ACC112 (cell line): ENCODE results near the gene KRTAP5-8.

ENCODE experiments used
- H2AFZ ChIP-seq: fragments of 200-600 bp; sonication (generic); one replicate; pipeline ENCODE4 v1.6.0; 2017; ENCODE audit warnings: antibody characterized with exemption, low read length; ENCODE audit not compliant: unreplicated experiment
- H3K27ac ChIP-seq: fragments of 200-600 bp; sonication (generic); 2 replicates; pipeline ENCODE4 v1.5.1; 2014; ENCODE audit warnings: low read depth, mild to moderate bottlenecking, antibody characterized with exemption, low read length, moderate library complexity
- H3K27me3 ChIP-seq: fragments of 200-600 bp; sonication (generic); 2 replicates; pipeline ENCODE4 v1.6.1; 2014; ENCODE audit warnings: mild to moderate bottlenecking, antibody characterized with exemption, low read length, moderate library complexity, mixed read lengths; ENCODE audit not compliant: insufficient read depth
- H3K36me3 ChIP-seq: fragments of 200-600 bp; sonication (generic); 2 replicates; pipeline ENCODE4 v1.6.1; 2016; ENCODE audit warnings: mild to moderate bottlenecking, antibody characterized with exemption, low read length, moderate library complexity, mixed read lengths; ENCODE audit not compliant: insufficient read depth
- H3K4me1 ChIP-seq: fragments of 200-600 bp; sonication (generic); one replicate; pipeline ENCODE4 v1.6.1; 2016; ENCODE audit warnings: low read length, mixed read lengths; ENCODE audit not compliant: insufficient read depth, unreplicated experiment, control insufficient read depth
- H3K4me3 ChIP-seq: fragments of 200-600 bp; sonication (generic); 2 replicates; pipeline ENCODE4 v1.5.1; 2014; ENCODE audit warnings: mild to moderate bottlenecking, low read depth, low read length
- H3K79me2 ChIP-seq: fragments of 200-600 bp; sonication (generic); one replicate; pipeline ENCODE4 v1.6.0; 2016; ENCODE audit warnings: low read length; ENCODE audit not compliant: control insufficient read depth, unreplicated experiment, insufficient read depth

KRTAP5-8 gene

GRCh38 chr11:71498091-71498490 is 39.7 kb upstream of the KRTAP5-8 start:
- H3K4me1 ChIP-seq = no peaks in the 10 kb centered on the region
- H3K36me3 ChIP-seq = peaks cover 22% of the 10 kb centered on the region
- no peak overlapping the region for H2AFZ ChIP-seq
- no peaks in the 10 kb centered on the region for H3K27me3 ChIP-seq
- H3K27ac ChIP-seq = no peak overlapping the region
- no peaks in the 10 kb centered on the region for H3K79me2 ChIP-seq
- no peak overlapping the region for H3K4me3 ChIP-seq

- H3K4me3 ChIP-seq = no peak overlapping the region
- no peak overlapping the region for H2AFZ ChIP-seq
- H3K36me3 ChIP-seq = peaks cover 22% of the 10 kb centered on the region
- H3K27me3 ChIP-seq = no peaks in the 10 kb centered on the region
- no peak overlapping the region for H3K27ac ChIP-seq
- no peaks in the 10 kb centered on the region for H3K79me2 ChIP-seq
- no peaks in the 10 kb centered on the region for H3K4me1 ChIP-seq
These were observed 38.7 kb upstream of the KRTAP5-8 start for GRCh38 chr11:71499125-71499524.

DNA sequence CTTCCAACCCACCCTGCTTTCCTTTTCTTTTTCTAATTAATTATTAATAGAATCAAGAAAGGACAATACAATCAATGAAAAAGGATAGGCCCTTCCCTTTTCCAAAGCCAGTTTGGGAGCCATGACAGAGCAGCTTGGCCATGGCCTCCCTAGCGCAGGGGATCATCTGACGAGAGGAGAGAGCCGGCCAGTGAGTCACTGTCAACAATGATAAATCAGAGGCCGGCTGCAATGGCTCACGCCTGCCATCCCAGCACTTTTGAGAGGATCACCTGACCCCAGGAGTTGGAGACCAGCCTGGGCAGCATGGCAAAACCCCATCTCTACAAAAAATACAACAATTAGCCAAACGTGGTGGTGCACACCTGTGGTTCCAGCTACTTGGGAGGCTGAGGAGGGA is 38.3 kb upstream of the KRTAP5-8 start:
- Histone ChIP-seq H3K36me3 (peaks cover 22% of the 10 kb centered on the region), H2AFZ (no peak overlapping the region), H3K27me3 (no peaks in the 10 kb centered on the region), H3K27ac (no peak overlapping the region), H3K4me1 (no peaks in the 10 kb centered on the region), H3K4me3 (no peak overlapping the region), H3K79me2 (no peaks in the 10 kb centered on the region)

GRCh38 chr11:71500601-71501021 is 37.2 kb upstream of the KRTAP5-8 start:
- no peaks in the 10 kb centered on the region for H3K4me1 ChIP-seq
- no peak overlapping the region for H3K27ac ChIP-seq
- H3K27me3 ChIP-seq = no peaks in the 10 kb centered on the region
- H2AFZ ChIP-seq = no peak overlapping the region
- no peaks in the 10 kb centered on the region for H3K79me2 ChIP-seq
- H3K4me3 ChIP-seq = no peak overlapping the region
- H3K36me3 ChIP-seq = peaks cover 22% of the 10 kb centered on the region

GRCh38 chr11:71501071-71501985 is 36.5 kb upstream of the KRTAP5-8 start:
- no peak overlapping the region for H3K27ac ChIP-seq

DNA sequence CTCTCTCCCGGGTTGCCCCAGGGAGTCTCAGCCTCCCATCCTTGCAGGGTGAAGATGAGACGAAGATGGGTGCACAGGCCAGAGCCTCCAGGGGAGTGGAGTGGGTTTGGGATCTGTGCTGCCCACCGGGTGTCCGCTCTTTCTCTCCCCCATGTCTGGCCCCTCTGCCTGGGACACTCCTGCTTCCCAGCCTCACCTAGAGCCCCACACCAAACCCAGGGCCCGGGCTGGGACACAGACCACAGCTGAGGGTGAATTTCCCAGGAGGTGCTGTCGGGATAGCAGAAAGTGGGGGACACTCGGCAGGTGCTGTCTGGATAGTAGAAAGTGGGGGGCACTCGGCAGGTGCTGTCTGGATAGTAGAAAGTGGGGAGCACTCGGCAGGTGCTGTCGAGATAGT is 35.8 kb upstream of the KRTAP5-8 start:
- no peaks in the 10 kb centered on the region for H3K27me3 ChIP-seq
- H3K36me3 ChIP-seq = peaks cover 22% of the 10 kb centered on the region
- H3K4me3 ChIP-seq = no peak overlapping the region
- H3K79me2 ChIP-seq = no peaks in the 10 kb centered on the region
- H3K27ac ChIP-seq = no peak overlapping the region
- no peaks in the 10 kb centered on the region for H3K4me1 ChIP-seq
- H2AFZ ChIP-seq = no peak overlapping the region

More at GRCh38 chr11:71501071-71501985, 36.5 kb upstream of the KRTAP5-8 start:
- no peak overlapping the region for H2AFZ ChIP-seq
- peaks cover 22% of the 10 kb centered on the region for H3K36me3 ChIP-seq
- H3K4me1 ChIP-seq = no peaks in the 10 kb centered on the region
- no peaks in the 10 kb centered on the region for H3K27me3 ChIP-seq
- no peak overlapping the region for H3K4me3 ChIP-seq
- no peaks in the 10 kb centered on the region for H3K79me2 ChIP-seq

DNA sequence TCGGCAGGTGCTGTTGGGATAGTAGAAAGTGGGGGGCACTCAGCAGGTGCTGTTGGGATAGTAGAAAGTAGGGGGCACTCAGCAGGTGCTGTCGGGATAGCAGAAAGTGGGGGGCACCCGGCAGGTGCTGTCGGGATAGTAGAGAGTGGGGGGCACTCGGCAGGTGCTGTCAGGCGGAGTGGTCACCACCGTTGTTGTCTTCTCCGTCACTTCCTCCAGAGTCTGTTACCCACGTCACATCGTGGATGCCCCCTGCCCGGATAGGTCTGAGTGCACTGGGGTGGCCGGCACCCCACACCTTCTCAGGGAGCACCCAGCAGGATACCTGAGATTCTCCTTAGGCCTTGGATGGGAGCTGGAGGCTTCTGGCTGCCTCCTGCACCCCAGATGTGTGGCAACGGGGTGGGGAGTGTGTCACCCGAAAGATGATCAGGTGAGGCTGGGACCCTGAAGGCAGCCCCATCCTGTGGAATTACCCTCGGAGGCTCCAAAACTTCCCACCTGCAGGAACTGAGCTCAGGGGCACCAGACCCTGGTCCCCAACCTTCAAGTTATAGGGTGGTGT is 34.9 kb upstream of the KRTAP5-8 start:
- H3K4me1 ChIP-seq = no peaks in the 10 kb centered on the region
- H3K27ac ChIP-seq = no peak overlapping the region
- H3K36me3 ChIP-seq = peaks cover 15% of the 10 kb centered on the region

DNA sequence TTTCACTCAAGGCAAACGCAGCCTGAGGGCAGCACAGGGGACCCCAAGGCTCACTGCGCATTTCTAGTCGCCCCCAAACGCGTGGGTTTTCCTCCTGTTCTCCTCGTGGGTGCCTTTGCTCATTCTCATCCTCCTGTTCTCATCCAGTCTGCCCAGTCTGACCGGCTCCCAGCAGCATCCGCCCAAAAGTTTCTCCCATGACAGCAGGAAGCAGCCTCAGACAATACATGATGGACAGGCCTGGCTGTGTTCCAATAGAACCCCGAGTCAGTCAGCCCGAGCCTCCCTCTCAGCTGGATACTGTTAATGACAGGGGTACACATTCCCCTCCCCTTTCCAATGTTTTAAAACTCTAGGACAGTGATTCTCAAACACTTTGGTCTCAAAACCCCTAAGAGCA is 33.3 kb upstream of the KRTAP5-8 start:
- peaks cover 4% of the 10 kb centered on the region; the same call in 1 of the 2 replicates for H3K36me3 ChIP-seq
- no peaks in the 10 kb centered on the region for H3K27me3 ChIP-seq
- H3K4me1 ChIP-seq = no peaks in the 10 kb centered on the region
- no peak overlapping the region for H3K27ac ChIP-seq
- H3K4me3 ChIP-seq = no peak overlapping the region
- no peak overlapping the region for H2AFZ ChIP-seq
- H3K79me2 ChIP-seq = no peaks in the 10 kb centered on the region

More for the DNA sequence above, 34.9 kb upstream of the KRTAP5-8 start:
- H3K4me3 ChIP-seq = no peak overlapping the region
- H3K27me3 ChIP-seq = no peaks in the 10 kb centered on the region
- no peaks in the 10 kb centered on the region for H3K79me2 ChIP-seq
- H2AFZ ChIP-seq = no peak overlapping the region

DNA sequence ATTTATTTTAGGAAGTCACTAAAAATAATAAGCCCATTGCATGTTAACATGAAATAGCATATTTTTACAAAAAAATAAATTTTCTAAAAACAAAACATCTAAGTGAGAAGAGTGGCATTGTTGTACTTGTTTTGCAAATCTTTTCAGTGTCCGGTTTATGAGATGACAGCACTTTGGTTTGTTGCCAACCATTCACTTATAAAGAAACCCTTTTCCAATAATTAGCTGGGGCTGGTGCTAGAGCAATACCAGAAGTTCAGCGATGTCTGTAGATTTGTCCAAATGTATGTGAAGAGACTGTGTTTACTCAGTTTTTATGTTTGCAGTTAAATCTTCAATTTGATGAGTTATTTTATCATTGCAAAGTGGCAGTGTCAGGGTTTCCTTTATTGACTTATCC is 32.8 kb upstream of the KRTAP5-8 start:
- no peaks in the 10 kb centered on the region for H3K27me3 ChIP-seq
- H3K4me1 ChIP-seq = no peaks in the 10 kb centered on the region
- no peaks in the 10 kb centered on the region for H3K79me2 ChIP-seq
- H2AFZ ChIP-seq = no peak overlapping the region
- peaks cover 4% of the 10 kb centered on the region; the same call in 1 of the 2 replicates for H3K36me3 ChIP-seq
- no peak overlapping the region for H3K4me3 ChIP-seq
- H3K27ac ChIP-seq = no peak overlapping the region

GRCh38 chr11:71505781-71506180 is 32.0 kb upstream of the KRTAP5-8 start:
- H3K27me3 ChIP-seq = no peaks in the 10 kb centered on the region
- no peaks in the 10 kb centered on the region for H3K36me3 ChIP-seq
- H3K4me1 ChIP-seq = no peaks in the 10 kb centered on the region
- H3K79me2 ChIP-seq = no peaks in the 10 kb centered on the region
- no peak overlapping the region for H2AFZ ChIP-seq
- no peak overlapping the region for H3K27ac ChIP-seq
- no peak overlapping the region for H3K4me3 ChIP-seq

DNA sequence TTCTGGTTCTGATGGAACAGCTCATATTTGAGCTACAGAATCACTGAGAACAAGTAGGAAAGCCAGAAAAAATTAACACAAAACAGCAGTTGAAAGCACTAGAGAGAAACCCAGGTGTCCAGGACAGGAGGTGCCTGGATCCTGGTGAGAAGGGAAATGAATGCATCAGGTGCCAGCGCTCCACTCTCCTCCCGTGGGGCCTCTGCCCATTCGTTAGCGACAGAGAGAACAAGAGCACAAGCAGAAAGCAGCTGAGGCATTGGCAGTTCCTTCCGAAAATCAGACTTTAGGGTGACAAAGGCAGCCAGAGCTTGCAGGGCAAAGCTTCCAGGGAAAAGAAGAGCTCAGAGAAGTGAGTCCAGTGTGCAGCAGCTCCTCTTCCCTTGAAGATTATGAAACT is 30.7 kb upstream of the KRTAP5-8 start:
- H3K27me3 ChIP-seq = no peaks in the 10 kb centered on the region
- no peaks in the 10 kb centered on the region for H3K79me2 ChIP-seq
- H2AFZ ChIP-seq = no peak overlapping the region
- no peak overlapping the region for H3K27ac ChIP-seq
- H3K4me3 ChIP-seq = no peak overlapping the region
- no peaks in the 10 kb centered on the region for H3K36me3 ChIP-seq
- H3K4me1 ChIP-seq = no peaks in the 10 kb centered on the region
